Vagina (tissue), 2 donors: ENCODE data around the gene ANKS3. TPM values are rescaled to one million over a fixed set of nuclear protein-coding genes. Genes with fewer than 3 reads are reported as not detected.

ENCODE experiments used
- DNase-seq, 2 donors: peaks; one replicate each; pipeline ENCODE4 v3.0.0-alpha.2; 2017; ENCODE audit errors: extremely low spot score in 2 of 2
- H3K27ac ChIP-seq: fragments of 200-600 bp; sonication (generic); one replicate; pipeline ENCODE4 v1.5.1; 2019
- H3K27me3 ChIP-seq: fragments of 200-600 bp; sonication (generic); one replicate; pipeline ENCODE4 v1.5.1; 2019
- H3K36me3 ChIP-seq, 2 donors: fragments of 200-600 bp; sonication (generic); one replicate each; pipeline ENCODE4 v1.5.1; 2017 to 2019
- H3K4me1 ChIP-seq: fragments of 200-600 bp; sonication (generic); one replicate; pipeline ENCODE4 v1.5.1; 2019
- H3K4me3 ChIP-seq, 2 donors: fragments of 200-600 bp; sonication (generic); 1 replicate in 1 of 2; 2 replicates in 1 of 2; pipeline ENCODE4 v1.5.1; 2016 to 2019
- H3K9me3 ChIP-seq: fragments of 200-600 bp; sonication (generic); one replicate; pipeline ENCODE4 v1.5.1; 2019
- POLR2A ChIP-seq, 2 donors: fragments of 450-650 bp; IDR thresholded peaks; one replicate each; pipeline ENCODE4 v1.6.1; 2017; ENCODE audit warnings: antibody characterized with exemption in 2 of 2, mild to moderate bottlenecking in 2 of 2, moderate library complexity in 2 of 2
- POLR2AphosphoS5 ChIP-seq, 2 donors: sonication (generic); formaldehyde crosslinking; IDR thresholded peaks; one replicate each; pipeline ENCODE4 v1.9.0; 2017; ENCODE audit warnings: antibody characterized with exemption in 2 of 2, mild to moderate bottlenecking in 2 of 2, low read depth in 1 of 2; ENCODE audit not compliant: insufficient read depth in 1 of 2
- intact Hi-C: fragments of 100-400 bp; cut with DNase I; formaldehyde crosslinking; loops from one replicate; pipeline ENCODE4 v1.15.1; 2023
- total RNA-seq: library from RNA; depleted of rRNA; stranded (reverse); fragments of >200 nt; gene quantifications from one replicate; pipeline ENCODE4 v1.2.3, GENCODE V29; 2016
- TF ChIP-seq, protein P1 (sequence below), 3 experiments: fragments of 450-650 bp in 2 of 3; fragments of 200-600 bp in 1 of 3; sonication (generic) in 1 of 3; IDR thresholded peaks; one replicate each; pipeline ENCODE4 v1.5.1; 2017 to 2019; ENCODE audit warnings: antibody characterized with exemption in 3 of 3, mild to moderate bottlenecking in 2 of 3, moderate library complexity in 2 of 3

The ANKS3 gene
- total RNA-seq, 1 donor from 2014 or later: 25.3 TPM

DNA sequence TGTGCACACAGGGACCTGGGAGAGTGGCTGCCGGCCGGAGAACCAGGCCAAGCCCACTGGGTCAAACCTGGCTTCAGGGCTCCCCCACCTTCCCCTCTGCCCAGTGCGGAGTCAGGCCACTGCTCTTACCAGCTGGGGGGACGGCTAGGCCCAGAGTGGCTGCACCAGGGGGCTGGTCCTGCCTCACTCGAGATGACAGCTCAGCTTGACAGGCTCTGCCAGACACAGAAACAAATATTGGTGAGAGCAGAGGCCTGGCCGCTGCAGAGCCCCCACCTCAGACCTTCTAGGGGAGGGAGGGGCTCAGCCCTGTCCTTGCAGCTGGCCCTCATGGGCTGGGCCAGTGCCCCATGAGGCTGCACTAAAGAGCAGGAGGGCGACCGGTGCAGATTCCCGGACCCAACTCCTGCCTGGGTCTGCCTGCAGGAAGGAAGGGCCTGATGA is 36.2 kb downstream of the ANKS3 start:
- H3K36me3 ChIP-seq: peaks cover 0 to 39% of the 10 kb centered on the region in 2 donors
- intact Hi-C loops: no loop called here
- H3K27ac ChIP-seq: no peak overlapping the region

DNA sequence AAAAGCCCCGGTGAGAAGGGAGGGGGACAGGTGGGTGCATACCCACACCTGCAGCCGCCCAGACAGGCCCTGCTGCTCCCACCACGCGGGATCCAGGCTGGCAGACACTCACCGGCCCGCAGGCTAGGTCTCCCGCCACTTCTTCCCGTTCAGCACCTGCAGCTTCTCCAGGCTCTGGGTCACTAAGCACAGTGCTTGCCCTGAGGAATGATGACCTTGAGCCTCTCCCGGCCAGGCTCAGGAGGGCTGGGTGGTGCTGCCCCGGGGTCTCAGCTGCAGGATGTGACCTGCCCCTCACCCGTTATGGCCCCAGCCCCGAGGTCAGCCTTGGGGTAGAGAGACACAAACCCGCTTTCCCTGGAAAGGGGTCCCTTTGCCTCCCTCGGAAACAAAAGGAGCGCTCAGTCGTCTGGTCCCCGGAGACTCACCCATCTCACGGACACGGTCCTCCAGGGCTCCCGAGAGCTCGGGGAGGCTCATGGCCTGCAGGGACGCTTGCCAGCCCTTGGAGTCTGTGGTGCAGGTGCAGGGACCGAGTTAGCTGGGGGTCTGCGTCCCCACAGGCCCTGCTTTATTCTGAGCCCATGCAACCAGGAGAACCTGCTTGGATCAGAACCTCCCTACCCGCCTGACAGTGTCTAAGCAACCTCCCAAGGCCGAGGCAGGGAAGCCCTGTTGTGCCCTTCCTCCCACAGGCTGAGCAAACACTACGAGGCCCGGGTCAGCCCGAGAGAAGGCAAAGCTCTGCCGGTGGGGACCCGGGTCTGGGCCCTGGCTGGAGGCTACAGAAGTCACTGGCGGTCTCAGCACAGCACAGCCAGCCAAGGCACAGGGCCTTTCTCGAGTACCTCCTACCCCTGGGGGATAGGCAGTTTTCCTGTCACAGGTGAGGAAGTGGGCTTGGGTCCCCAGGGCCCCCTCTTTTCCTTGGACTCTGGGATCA is 36.9 kb downstream of the ANKS3 start:
- TF ChIP-seq, protein P1, sequence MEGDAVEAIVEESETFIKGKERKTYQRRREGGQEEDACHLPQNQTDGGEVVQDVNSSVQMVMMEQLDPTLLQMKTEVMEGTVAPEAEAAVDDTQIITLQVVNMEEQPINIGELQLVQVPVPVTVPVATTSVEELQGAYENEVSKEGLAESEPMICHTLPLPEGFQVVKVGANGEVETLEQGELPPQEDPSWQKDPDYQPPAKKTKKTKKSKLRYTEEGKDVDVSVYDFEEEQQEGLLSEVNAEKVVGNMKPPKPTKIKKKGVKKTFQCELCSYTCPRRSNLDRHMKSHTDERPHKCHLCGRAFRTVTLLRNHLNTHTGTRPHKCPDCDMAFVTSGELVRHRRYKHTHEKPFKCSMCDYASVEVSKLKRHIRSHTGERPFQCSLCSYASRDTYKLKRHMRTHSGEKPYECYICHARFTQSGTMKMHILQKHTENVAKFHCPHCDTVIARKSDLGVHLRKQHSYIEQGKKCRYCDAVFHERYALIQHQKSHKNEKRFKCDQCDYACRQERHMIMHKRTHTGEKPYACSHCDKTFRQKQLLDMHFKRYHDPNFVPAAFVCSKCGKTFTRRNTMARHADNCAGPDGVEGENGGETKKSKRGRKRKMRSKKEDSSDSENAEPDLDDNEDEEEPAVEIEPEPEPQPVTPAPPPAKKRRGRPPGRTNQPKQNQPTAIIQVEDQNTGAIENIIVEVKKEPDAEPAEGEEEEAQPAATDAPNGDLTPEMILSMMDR (IDR thresholded peaks at IDR 0.05): no peak
- TF ChIP-seq POLR2AphosphoS5 (IDR thresholded peaks at IDR 0.05; ENCODE audit: insufficient read depth in 1 of 2, low read depth in 1 of 2) (no peak), POLR2A (IDR thresholded peaks at IDR 0.05) (no peak)
- peaks cover 0 to 39% of the 10 kb centered on the region in 2 donors for H3K36me3 ChIP-seq
- H3K4me1 ChIP-seq: peaks cover 37% of the 10 kb centered on the region
- H3K4me3 ChIP-seq: no peak overlapping the region
- H3K27ac ChIP-seq: no peak overlapping the region
- intact Hi-C loops: no loop called here
- no peaks in the 10 kb centered on the region for H3K9me3 ChIP-seq
- no peak for DNase-seq
- H3K27me3 ChIP-seq: no peaks in the 10 kb centered on the region

More for the DNA sequence above, 36.2 kb downstream of the ANKS3 start:
- Histone ChIP-seq H3K9me3 (no peaks in the 10 kb centered on the region), H3K4me3 (no peak overlapping the region), H3K27me3 (no peaks in the 10 kb centered on the region), H3K4me1 (peaks cover 31% of the 10 kb centered on the region)
- TF ChIP-seq, protein P1 (IDR thresholded peaks at IDR 0.05): no peak
- TF ChIP-seq POLR2AphosphoS5 (IDR thresholded peaks at IDR 0.05; ENCODE audit: insufficient read depth in 1 of 2, low read depth in 1 of 2) (no peak), POLR2A (IDR thresholded peaks at IDR 0.05) (no peak)
- DNase-seq: no peak

DNA sequence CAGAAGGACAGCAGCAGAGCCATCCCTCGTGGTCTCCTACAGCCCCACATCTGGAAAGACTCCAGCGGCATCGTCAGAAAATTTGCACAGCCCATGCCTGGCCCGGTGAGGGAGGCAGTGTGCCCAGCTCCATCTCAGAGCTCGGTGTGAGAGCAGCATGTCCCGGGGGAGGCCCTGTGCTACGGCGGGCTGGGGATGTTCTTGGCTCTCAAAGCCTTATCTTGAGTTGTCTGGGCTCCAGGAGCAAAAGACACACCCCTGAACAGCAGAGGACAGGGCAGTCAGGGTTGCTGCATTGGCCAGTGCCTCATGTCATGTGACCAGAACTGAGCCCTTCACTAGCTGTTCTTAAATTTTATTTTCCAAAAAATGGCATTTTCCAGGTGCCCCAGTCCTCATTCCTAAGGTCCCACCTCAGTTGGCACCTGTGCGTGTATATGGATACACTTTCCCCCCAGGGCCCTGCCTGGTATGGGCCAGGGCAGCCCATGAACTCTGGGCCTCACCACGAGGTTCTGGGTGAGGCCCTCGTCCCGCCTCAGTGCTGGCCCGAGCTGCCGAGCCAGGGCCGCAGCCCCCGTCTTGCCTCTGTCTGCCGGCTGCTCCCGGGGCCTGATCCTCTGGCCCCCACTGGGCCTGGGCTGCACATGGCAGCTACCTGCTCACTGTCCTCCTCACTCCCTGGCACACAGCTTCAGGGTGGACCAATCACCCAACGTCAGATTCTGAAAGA is 37.7 kb downstream of the ANKS3 start:
- peaks cover 37% of the 10 kb centered on the region for H3K4me1 ChIP-seq
- peaks cover 0 to 39% of the 10 kb centered on the region in 2 donors for H3K36me3 ChIP-seq
- no peak overlapping the region for H3K4me3 ChIP-seq
- TF ChIP-seq POLR2A (IDR thresholded peaks at IDR 0.05) (no peak), POLR2AphosphoS5 (IDR thresholded peaks at IDR 0.05; ENCODE audit: insufficient read depth in 1 of 2, low read depth in 1 of 2) (no peak)
- TF ChIP-seq, protein P1 (IDR thresholded peaks at IDR 0.05): no peak
- no peaks in the 10 kb centered on the region for H3K27me3 ChIP-seq
- DNase-seq: peak in 1 of 2 donors; percentile 88
- H3K9me3 ChIP-seq: no peaks in the 10 kb centered on the region
- intact Hi-C loops: no loop called here
- H3K27ac ChIP-seq: peak overlapping the region; percentile 74

DNA sequence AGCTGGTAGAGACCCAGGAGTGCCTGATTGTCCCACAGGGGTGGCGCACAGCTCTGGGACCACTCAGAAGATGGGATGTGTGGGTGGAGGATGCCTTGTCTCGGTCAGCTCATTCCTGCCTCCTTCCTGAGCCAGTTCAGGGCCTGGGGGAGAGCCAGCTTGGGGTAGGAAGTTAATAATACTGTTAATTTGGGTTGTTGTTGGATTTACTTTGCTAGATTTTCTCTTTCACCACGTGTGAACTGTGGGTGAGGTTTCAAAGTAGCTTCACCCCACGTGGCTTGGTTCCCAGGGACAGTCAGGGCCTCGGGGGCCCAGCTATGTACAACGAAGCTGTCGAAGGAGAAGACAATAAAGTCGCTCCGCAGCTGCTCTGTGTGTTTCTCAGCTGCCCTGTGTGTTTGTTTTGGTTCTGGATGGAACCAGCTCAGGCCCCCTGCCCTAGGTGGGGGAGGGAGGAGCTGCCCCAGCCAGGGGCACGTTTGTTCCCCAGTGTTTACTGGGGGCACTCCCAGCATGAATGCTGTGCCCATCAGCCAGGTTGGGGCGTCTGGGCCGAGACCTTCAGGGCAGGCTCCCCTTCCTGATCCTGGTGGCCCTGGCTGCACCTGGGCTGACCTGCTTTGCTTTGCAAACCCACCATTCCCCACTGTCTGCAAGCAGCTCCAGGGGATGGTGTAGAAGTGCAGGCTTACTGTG is 38.4 kb downstream of the ANKS3 start:
- intact Hi-C loops: no loop called here
- Histone ChIP-seq H3K4me3 (no peak overlapping the region), H3K9me3 (no peaks in the 10 kb centered on the region), H3K27me3 (no peaks in the 10 kb centered on the region), H3K4me1 (peaks cover 37% of the 10 kb centered on the region), H3K27ac (peak overlapping the region; percentile 74), H3K36me3 (peaks cover 0 to 33% of the 10 kb centered on the region in 2 donors)
- DNase-seq: peak in 1 of 2 donors; percentile 86
- TF ChIP-seq POLR2A (IDR thresholded peaks at IDR 0.05): no peak
- TF ChIP-seq, protein P1 (IDR thresholded peaks at IDR 0.05): no peak
- TF ChIP-seq POLR2AphosphoS5 (IDR thresholded peaks at IDR 0.05; ENCODE audit: insufficient read depth in 1 of 2, low read depth in 1 of 2): no peak
